ENCODE results near the gene PDPK1. TPM values are rescaled to one million over a fixed set of nuclear protein-coding genes. Genes with fewer than 3 reads are reported as not detected.

PDPK1 gene
- total RNA-seq, 4 donors from 2014 or later, result 28.6 to 41.7 (median 32.4) TPM

- WGBS, 2 donors, result 89 to 90% methylated on average over 15 to 16 of the region's 17 CpGs
- peaks cover 0 to 49% (median 31%) of the 10 kb centered on the region in 4 donors for H3K4me1 ChIP-seq
- no peaks in the 10 kb centered on the region for H3K9me3 ChIP-seq
- H3K27me3 ChIP-seq, result no peaks in the 10 kb centered on the region
- H3K27ac ChIP-seq, result peak overlapping the region in 3 of 4 donors; percentile 98 to 100 (median 99)
- H3K36me3 ChIP-seq, result peaks cover 0 to 4% (median 0%) of the 10 kb centered on the region in 3 donors
- TF ChIP-seq EP300 (IDR thresholded peaks at IDR 0.05), result no peak
- TF ChIP-seq CTCF (IDR thresholded peaks at IDR 0.05), result no peak
- TF ChIP-seq POLR2A (IDR thresholded peaks at IDR 0.05), result no peak
- no peak for DNase-seq (ENCODE audit: low spot score in 2 of 2)
- H3K4me3 ChIP-seq, result no peak overlapping the region
These were observed 25.7 kb upstream of the PDPK1 start for GRCh38 chr16:2511996-2512734.

- peak overlapping the region; percentile 92 to 100 (median 98) for H3K27ac ChIP-seq
- H3K9me3 ChIP-seq, result no peaks in the 10 kb centered on the region
- H3K36me3 ChIP-seq, result peaks cover 0 to 4% (median 0%) of the 10 kb centered on the region in 3 donors
- no peak for DNase-seq (ENCODE audit: low spot score in 2 of 2)
- WGBS, 2 donors, result 31 to 41% methylated on average over 13 to 15 of the region's 15 CpGs
- TF ChIP-seq CTCF (IDR thresholded peaks at IDR 0.05), result no peak
- no peak for TF ChIP-seq EP300 (IDR thresholded peaks at IDR 0.05)
- no peak for TF ChIP-seq POLR2A (IDR thresholded peaks at IDR 0.05)
- H3K4me1 ChIP-seq, result peaks cover 0 to 56% (median 36%) of the 10 kb centered on the region in 4 donors
- H3K4me3 ChIP-seq, result peak overlapping the region; percentile 36 to 99 (median 94)
- H3K27me3 ChIP-seq, result no peaks in the 10 kb centered on the region
These were observed 25.0 kb upstream of the PDPK1 start for GRCh38 chr16:2512735-2513404.

- Histone ChIP-seq H3K9me3 (no peaks in the 10 kb centered on the region), H3K4me1 (peaks cover 0 to 64% (median 44%) of the 10 kb centered on the region in 4 donors), H3K36me3 (peaks cover 0 to 4% (median 0%) of the 10 kb centered on the region in 3 donors), H3K4me3 (peak within 1 kb of the TSS; percentile 89 to 99 (median 94)), H3K27me3 (no peaks in the 10 kb centered on the region), H3K27ac (peak within 1 kb of the TSS; percentile 92 to 100 (median 98))
- peak; percentile 93 for DNase-seq (ENCODE audit: low spot score in 2 of 2)
- peak; percentile 77 to 94 for TF ChIP-seq POLR2A (IDR thresholded peaks at IDR 0.05)
- peak in 2 of 5 experiments; percentile 43 to 61 for TF ChIP-seq CTCF (IDR thresholded peaks at IDR 0.05)
- peak in 1 of 2 donors; percentile 94 for TF ChIP-seq EP300 (IDR thresholded peaks at IDR 0.05)
- WGBS, 2 donors, result 0 to 1% methylated on average over 29 to 41 of the region's 122 CpGs
These were observed 24.2 kb upstream of the PDPK1 start, which contains the start of gene ATP6V0C for GRCh38 chr16:2513405-2514332. ATP6V0C (plus strand) TSS chr16:2513952; CDS start chr16:2514104, 152 bp downstream.

- peaks cover 0 to 9% (median 0%) of the 10 kb centered on the region in 3 donors for H3K36me3 ChIP-seq
- no peaks in the 10 kb centered on the region for H3K27me3 ChIP-seq
- peak overlapping the region; percentile 92 to 100 (median 98) for H3K27ac ChIP-seq
- H3K9me3 ChIP-seq, result no peaks in the 10 kb centered on the region
- no peak for DNase-seq (ENCODE audit: low spot score in 2 of 2)
- peak overlapping the region; percentile 89 to 99 (median 94) for H3K4me3 ChIP-seq
- WGBS, 2 donors, result 0 to 1% methylated on average over 11 to 53 of the region's 63 CpGs
- peaks cover 0 to 73% (median 53%) of the 10 kb centered on the region in 4 donors for H3K4me1 ChIP-seq
- TF ChIP-seq CTCF (IDR thresholded peaks at IDR 0.05) (no peak), EP300 (IDR thresholded peaks at IDR 0.05) (no peak)
These were observed 23.3 kb upstream of the PDPK1 start for GRCh38 chr16:2514333-2515179.

All from tibial nerve (tissue), 4 donors.